MCF 10A (cell line): ENCODE data around the gene MED1. TPM values are rescaled to one million over a fixed set of nuclear protein-coding genes. Genes with fewer than 3 reads are reported as not detected.

Source experiments
- BruUV-seq: library from RNA; stranded (reverse); fragments of 400-500 nt; replicated peaks from 2 replicates; lab custom pipeline; 2021; lab: Mats Ljungman, UMichigan
- CTCF ChIA-PET: fragments of 300-600 bp; sonication (Branson Sonifier 250); formaldehyde crosslinking; extraction: SDS; loops from one replicate; lab custom pipeline; 2021; ENCODE audit warnings: antibody characterized with exemption, inconsistent platforms; lab: Yijun Ruan, JAX
- POLR2A ChIA-PET: fragments of 300-600, 350-650 bp; sonication (Branson Sonifier 250); formaldehyde crosslinking; extraction: SDS; loops from one replicate; lab custom pipeline; 2020; ENCODE audit warnings: antibody characterized with exemption, inconsistent platforms; lab: Yijun Ruan, JAX
- DNase-seq: peaks from one replicate; pipeline ENCODE4 v3.0.0-alpha.2; 2018; ENCODE audit not compliant: unreplicated experiment
- H3K27ac Mint-ChIP-seq: one replicate; pipeline ENCODE4 v1.8.0; 2022; ENCODE audit warnings: mild to moderate bottlenecking, low read depth, mixed read lengths; ENCODE audit not compliant: unreplicated experiment
- H3K27me3 Mint-ChIP-seq: one replicate; pipeline ENCODE4 v1.8.0; 2022; ENCODE audit warnings: mixed read lengths; ENCODE audit not compliant: insufficient read depth, unreplicated experiment
- H3K36me3 Mint-ChIP-seq: one replicate; pipeline ENCODE4 v1.8.0; 2022; ENCODE audit warnings: mild to moderate bottlenecking, moderate library complexity, mixed read lengths; ENCODE audit not compliant: insufficient read depth, unreplicated experiment
- H3K4me1 Mint-ChIP-seq: one replicate; pipeline ENCODE4 v1.8.0; 2022; ENCODE audit warnings: mixed read lengths; ENCODE audit not compliant: insufficient read depth, unreplicated experiment
- H3K4me3 Mint-ChIP-seq: one replicate; pipeline ENCODE4 v1.8.0; 2022; ENCODE audit warnings: mild to moderate bottlenecking, moderate library complexity, mixed read lengths; ENCODE audit not compliant: unreplicated experiment
- H3K9me3 Mint-ChIP-seq: one replicate; pipeline ENCODE4 v1.8.0; 2022; ENCODE audit warnings: mixed read lengths; ENCODE audit not compliant: unreplicated experiment
- intact Hi-C: fragments of 100-400 bp; cut with micrococcal nuclease; formaldehyde crosslinking; loops from 2 replicates; pipeline ENCODE4 v1.14.1; 2022
- total RNA-seq: library from RNA; stranded (reverse); gene quantifications from 2 replicates; pipeline ENCODE4 v1.2.3, GENCODE V29; 2022
- TF ChIP-seq, protein P1 (sequence below): fragments of 200-600 bp; IDR thresholded peaks from one replicate; pipeline ENCODE4 v1.8.0; 2022; ENCODE audit warnings: antibody characterized with exemption, mild to moderate bottlenecking; ENCODE audit not compliant: unreplicated experiment

The MED1 gene
- total RNA-seq, 1 experiment from 2014 or later, result 59.0 TPM

DNA sequence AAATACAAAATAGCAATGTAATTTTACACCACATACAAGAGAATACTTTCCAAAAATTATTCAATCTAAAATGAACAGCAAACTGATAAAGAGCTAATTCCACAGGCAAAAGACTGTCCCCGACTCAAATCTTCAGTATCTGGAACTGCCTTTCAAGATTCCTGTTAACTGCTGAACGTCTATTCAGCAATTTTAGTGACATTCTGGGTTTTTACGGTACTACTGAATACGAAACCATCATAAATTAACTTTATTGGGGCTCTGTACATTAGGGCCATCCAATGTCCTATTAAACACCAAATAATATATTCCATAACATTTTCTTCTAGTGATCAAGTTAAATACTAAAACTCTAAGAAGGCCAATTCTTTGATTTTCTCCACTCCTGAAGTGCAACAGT, 51.3 kb downstream of the MED1 start:
- ChIA-PET CTCF (interaction anchor here (1.0 to 2.0 kb wide), 2 partner anchors 155 to 193 kb away, joined by 3 to 7 read pairs; no protein-coding TSS in a partner anchor), POLR2A (interaction anchor here (0.6 to 6.3 kb wide), 20 partner anchors 10 to 200 kb away, joined by 3 to 66 read pairs (median 4); partner anchors contain the start of genes CDK12, MED1 and RPL19)
- Mint-ChIP-seq H3K4me3 (peak overlapping the region; percentile 87), H3K9me3 (no peaks in the 10 kb centered on the region), H3K4me1 (peaks cover 18% of the 10 kb centered on the region), H3K36me3 (peaks cover 10% of the 10 kb centered on the region), H3K27me3 (no peaks in the 10 kb centered on the region), H3K27ac (peak overlapping the region; percentile 93)
- TF ChIP-seq, protein P1, sequence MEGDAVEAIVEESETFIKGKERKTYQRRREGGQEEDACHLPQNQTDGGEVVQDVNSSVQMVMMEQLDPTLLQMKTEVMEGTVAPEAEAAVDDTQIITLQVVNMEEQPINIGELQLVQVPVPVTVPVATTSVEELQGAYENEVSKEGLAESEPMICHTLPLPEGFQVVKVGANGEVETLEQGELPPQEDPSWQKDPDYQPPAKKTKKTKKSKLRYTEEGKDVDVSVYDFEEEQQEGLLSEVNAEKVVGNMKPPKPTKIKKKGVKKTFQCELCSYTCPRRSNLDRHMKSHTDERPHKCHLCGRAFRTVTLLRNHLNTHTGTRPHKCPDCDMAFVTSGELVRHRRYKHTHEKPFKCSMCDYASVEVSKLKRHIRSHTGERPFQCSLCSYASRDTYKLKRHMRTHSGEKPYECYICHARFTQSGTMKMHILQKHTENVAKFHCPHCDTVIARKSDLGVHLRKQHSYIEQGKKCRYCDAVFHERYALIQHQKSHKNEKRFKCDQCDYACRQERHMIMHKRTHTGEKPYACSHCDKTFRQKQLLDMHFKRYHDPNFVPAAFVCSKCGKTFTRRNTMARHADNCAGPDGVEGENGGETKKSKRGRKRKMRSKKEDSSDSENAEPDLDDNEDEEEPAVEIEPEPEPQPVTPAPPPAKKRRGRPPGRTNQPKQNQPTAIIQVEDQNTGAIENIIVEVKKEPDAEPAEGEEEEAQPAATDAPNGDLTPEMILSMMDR, result no peak
- DNase-seq, result no peak
- intact Hi-C loops, result loop anchor here (5.0 kb wide), 1 partner anchor 192 kb away; no protein-coding TSS in a partner anchor
- no TSS peak for BruUV-seq

DNA sequence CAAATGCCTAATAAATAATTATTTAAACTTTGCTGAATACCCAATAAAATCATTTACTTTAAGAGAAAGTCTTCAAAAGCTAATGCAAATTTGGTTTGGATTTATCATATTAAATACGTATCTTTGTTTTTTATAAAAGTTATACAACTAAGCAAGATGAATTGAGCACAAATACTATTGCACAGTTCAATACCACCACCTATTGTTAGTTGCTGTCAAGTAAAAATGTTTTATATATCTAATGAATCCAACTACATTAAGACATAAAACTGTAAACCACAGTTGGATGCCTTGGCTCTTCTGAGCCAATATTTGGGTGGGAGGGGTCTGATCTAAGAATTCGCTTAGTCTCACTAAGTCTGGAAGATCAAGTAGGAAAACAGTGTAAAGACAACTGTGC, 57.3 kb downstream of the MED1 start:
- H3K4me1 Mint-ChIP-seq, result no peaks in the 10 kb centered on the region
- no peak for DNase-seq
- H3K4me3 Mint-ChIP-seq, result no peak overlapping the region
- ChIA-PET CTCF (interaction anchor here (1.2 kb wide), 1 partner anchor 149 kb away, joined by 5 read pairs; no protein-coding TSS in a partner anchor), POLR2A (interaction anchor here (0.6 kb wide), 1 partner anchor 95 kb away, joined by 3 read pairs; no protein-coding TSS in a partner anchor)
- no peaks in the 10 kb centered on the region for H3K27me3 Mint-ChIP-seq
- H3K36me3 Mint-ChIP-seq, result peaks cover 8% of the 10 kb centered on the region
- H3K9me3 Mint-ChIP-seq, result no peaks in the 10 kb centered on the region
- intact Hi-C loops, result no loop called here
- BruUV-seq, result no TSS peak
- TF ChIP-seq, protein P1, result no peak
- no peak overlapping the region for H3K27ac Mint-ChIP-seq

DNA sequence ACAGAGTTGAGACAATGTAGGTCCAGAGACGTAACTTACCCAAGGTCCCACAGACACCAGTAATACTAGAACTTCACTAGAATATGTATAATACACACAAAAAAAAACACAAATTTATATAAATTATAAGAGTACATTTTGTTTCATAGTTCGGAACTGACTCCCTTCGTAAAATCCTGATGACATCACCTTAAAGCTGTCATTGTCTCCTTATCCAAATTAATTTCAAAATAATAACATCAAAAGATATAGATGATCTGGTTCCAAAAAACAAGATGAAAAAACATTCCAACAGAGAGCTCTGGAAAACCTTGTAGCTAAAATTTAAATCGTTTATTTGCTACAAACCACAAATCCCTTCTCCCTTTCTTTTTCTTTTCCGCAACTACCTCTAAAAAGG, 59.6 kb downstream of the MED1 start:
- DNase-seq, result no peak
- no peak overlapping the region for H3K27ac Mint-ChIP-seq
- ChIA-PET CTCF (no interaction called here), POLR2A (interaction anchor here (1.1 to 1.4 kb wide), 2 partner anchors 10 to 70 kb away, joined by 3 to 4 read pairs; partner anchors contain the start of genes CDK12 and FBXL20)
- H3K36me3 Mint-ChIP-seq, result peaks cover 23% of the 10 kb centered on the region
- no peaks in the 10 kb centered on the region for H3K9me3 Mint-ChIP-seq
- no TSS peak for BruUV-seq
- TF ChIP-seq, protein P1, result no peak
- H3K4me3 Mint-ChIP-seq, result no peak overlapping the region
- no peaks in the 10 kb centered on the region for H3K4me1 Mint-ChIP-seq
- intact Hi-C loops, result no loop called here
- no peaks in the 10 kb centered on the region for H3K27me3 Mint-ChIP-seq

DNA sequence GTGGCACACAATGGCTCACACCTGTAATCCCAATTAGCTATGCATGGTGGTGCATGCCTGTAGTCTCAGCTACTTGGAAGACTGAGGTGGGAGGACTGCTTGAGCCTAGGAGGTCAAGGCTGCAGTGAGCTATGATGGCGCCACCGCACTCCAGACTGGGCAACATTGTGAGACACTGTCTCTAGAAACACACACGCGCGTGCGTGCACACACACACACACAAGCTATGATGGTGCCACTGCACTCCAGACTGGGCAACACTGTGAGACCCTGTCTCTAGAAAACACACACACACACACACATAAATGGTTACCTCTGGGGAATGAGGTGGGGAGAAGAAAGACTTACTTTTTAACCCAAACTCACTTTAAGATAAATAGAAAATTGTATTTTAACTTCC, 66.0 kb downstream of the MED1 start:
- no peaks in the 10 kb centered on the region for H3K9me3 Mint-ChIP-seq
- peaks cover 16% of the 10 kb centered on the region for H3K36me3 Mint-ChIP-seq
- BruUV-seq, result no TSS peak
- intact Hi-C loops, result no loop called here
- TF ChIP-seq, protein P1, result no peak
- ChIA-PET POLR2A (interaction anchor here (0.6 to 1.3 kb wide), 3 partner anchors 17 to 336 kb away, joined by 3 read pairs; partner anchors contain the start of gene FBXL20), CTCF (no interaction called here)
- DNase-seq, result no peak
- H3K27ac Mint-ChIP-seq, result no peak overlapping the region
- H3K27me3 Mint-ChIP-seq, result no peaks in the 10 kb centered on the region
- H3K4me1 Mint-ChIP-seq, result peaks cover 3% of the 10 kb centered on the region
- no peak overlapping the region for H3K4me3 Mint-ChIP-seq
